Stimulated activated CD4-positive, alpha-beta T cell treated with anti-CD3 and anti-CD28 coated beads, Interleukin-15, amount 100 ng/mL, for 24 hours (primary cell): ENCODE data around the gene GALNT1.

ENCODE experiments used
- DNase-seq: peaks from one replicate; pipeline ENCODE4 v3.0.0-alpha.2; 2020

The GALNT1 gene

GRCh38 chr18:35728676-35729075 is 147.1 kb downstream of the GALNT1 start:
- no peak for DNase-seq

- DNase-seq = no peak
These were observed 148.6 kb downstream of the GALNT1 start for GRCh38 chr18:35729991-35730668.

GRCh38 chr18:35730691-35731370 is 149.3 kb downstream of the GALNT1 start:
- no peak for DNase-seq

- no peak for DNase-seq
These were observed 150.2 kb downstream of the GALNT1 start for GRCh38 chr18:35731701-35732100.

GRCh38 chr18:35732162-35732561 is 150.6 kb downstream of the GALNT1 start:
- DNase-seq = no peak

GRCh38 chr18:35732636-35733035 is 151.1 kb downstream of the GALNT1 start:
- no peak for DNase-seq

GRCh38 chr18:35733408-35733807 is 151.9 kb downstream of the GALNT1 start:
- DNase-seq = no peak

- DNase-seq = no peak
These were observed 155.2 kb downstream of the GALNT1 start for GRCh38 chr18:35736696-35737095.

GRCh38 chr18:35739778-35740177 is 158.2 kb downstream of the GALNT1 start:
- no peak for DNase-seq

- no peak for DNase-seq
These were observed 159.1 kb downstream of the GALNT1 start for GRCh38 chr18:35740656-35741055.

GRCh38 chr18:35743916-35744315 is 162.4 kb downstream of the GALNT1 start:
- no peak for DNase-seq

GRCh38 chr18:35745814-35746213 is 164.3 kb downstream of the GALNT1 start:
- no peak for DNase-seq

GRCh38 chr18:35746826-35747339 is 165.3 kb downstream of the GALNT1 start:
- DNase-seq = no peak

- DNase-seq = no peak
These were observed 166.4 kb downstream of the GALNT1 start for GRCh38 chr18:35747894-35748472.

GRCh38 chr18:35749701-35750100 is 168.2 kb downstream of the GALNT1 start:
- DNase-seq = no peak

GRCh38 chr18:35750929-35751328 is 169.4 kb downstream of the GALNT1 start:
- DNase-seq = no peak

GRCh38 chr18:35753306-35753910 is 171.9 kb downstream of the GALNT1 start:
- DNase-seq = no peak

GRCh38 chr18:35754464-35754863 is 172.9 kb downstream of the GALNT1 start:
- DNase-seq = no peak

GRCh38 chr18:35755369-35755768 is 173.8 kb downstream of the GALNT1 start:
- DNase-seq = no peak

GRCh38 chr18:35756506-35757117 is 175.1 kb downstream of the GALNT1 start:
- DNase-seq = peak; percentile 55
